Breast epithelium (tissue), 3 donors: ENCODE results near the gene LCE3C.

Source experiments
- CTCF ChIP-seq, 3 donors: fragments of 450-650 bp; IDR thresholded peaks; one replicate each; pipeline ENCODE4 v1.5.1; 2016 to 2017; ENCODE audit warnings: antibody characterized with exemption in 3 of 3, mild to moderate bottlenecking in 3 of 3, moderate library complexity in 3 of 3
- POLR2AphosphoS5 ChIP-seq, 3 donors: sonication (generic); formaldehyde crosslinking; IDR thresholded peaks; one replicate each; pipeline ENCODE4 v1.6.1; 2017; ENCODE audit warnings: antibody characterized with exemption in 3 of 3

- no peak for TF ChIP-seq CTCF (IDR thresholded peaks at IDR 0.05)
- no peak for TF ChIP-seq POLR2AphosphoS5 (IDR thresholded peaks at IDR 0.05)
Observed at GRCh38 chr1:152622803-152623202, 22.8 kb downstream of the LCE3C start, which contains the start of gene LCE3A.
